Measurements from ENCODE around the gene PTPRM. TPM values are rescaled to one million over a fixed set of nuclear protein-coding genes. Genes with fewer than 3 reads are reported as not detected.

PTPRM gene
- total and polyA plus RNA-seq, 4 donors = 61.1 to 146 (median 87.5) TPM

DNA sequence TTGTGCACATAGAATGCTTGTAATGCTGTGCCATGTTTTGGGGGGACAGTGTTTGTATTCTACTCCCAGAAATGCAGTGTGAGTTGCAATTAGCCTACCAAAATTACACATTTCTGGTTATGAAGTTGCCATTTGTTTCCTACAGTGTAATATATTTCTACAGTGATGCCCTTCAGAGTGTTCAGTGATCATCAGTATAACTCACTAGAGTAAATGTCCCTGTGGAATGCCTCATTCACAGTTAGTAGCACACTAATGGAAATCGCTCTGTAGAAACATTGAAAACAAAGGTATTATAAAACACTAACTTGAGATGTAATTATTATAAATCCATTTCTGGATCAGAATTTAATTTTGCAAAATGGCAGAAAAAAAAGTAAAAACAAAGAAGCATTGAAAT, 498.7 kb downstream of the PTPRM start:
- H3K36me3 ChIP-seq (ENCODE audit: control insufficient read depth in 4 of 4, insufficient read depth in 4 of 4, low read length in 4 of 4) = no peaks in the 10 kb centered on the region
- H3K4me1 ChIP-seq (ENCODE audit: control insufficient read depth in 5 of 5, insufficient read depth in 5 of 5, low read length in 5 of 5) = peaks cover 0 to 5% (median 0%) of the 10 kb centered on the region in 5 donors
- no peak overlapping the region for H3K9ac ChIP-seq (ENCODE audit: insufficient read depth in 1 of 2, low read length in 2 of 2)
- H3K4me3 ChIP-seq = no peak overlapping the region
- H3K27me3 ChIP-seq (ENCODE audit: control insufficient read depth in 3 of 3, insufficient read depth in 3 of 3, low read length in 2 of 3) = no peaks in the 10 kb centered on the region
- no peak overlapping the region for H3K27ac ChIP-seq (ENCODE audit: low read depth in 1 of 2, low read length in 1 of 2)
- TF ChIP-seq, protein P1, sequence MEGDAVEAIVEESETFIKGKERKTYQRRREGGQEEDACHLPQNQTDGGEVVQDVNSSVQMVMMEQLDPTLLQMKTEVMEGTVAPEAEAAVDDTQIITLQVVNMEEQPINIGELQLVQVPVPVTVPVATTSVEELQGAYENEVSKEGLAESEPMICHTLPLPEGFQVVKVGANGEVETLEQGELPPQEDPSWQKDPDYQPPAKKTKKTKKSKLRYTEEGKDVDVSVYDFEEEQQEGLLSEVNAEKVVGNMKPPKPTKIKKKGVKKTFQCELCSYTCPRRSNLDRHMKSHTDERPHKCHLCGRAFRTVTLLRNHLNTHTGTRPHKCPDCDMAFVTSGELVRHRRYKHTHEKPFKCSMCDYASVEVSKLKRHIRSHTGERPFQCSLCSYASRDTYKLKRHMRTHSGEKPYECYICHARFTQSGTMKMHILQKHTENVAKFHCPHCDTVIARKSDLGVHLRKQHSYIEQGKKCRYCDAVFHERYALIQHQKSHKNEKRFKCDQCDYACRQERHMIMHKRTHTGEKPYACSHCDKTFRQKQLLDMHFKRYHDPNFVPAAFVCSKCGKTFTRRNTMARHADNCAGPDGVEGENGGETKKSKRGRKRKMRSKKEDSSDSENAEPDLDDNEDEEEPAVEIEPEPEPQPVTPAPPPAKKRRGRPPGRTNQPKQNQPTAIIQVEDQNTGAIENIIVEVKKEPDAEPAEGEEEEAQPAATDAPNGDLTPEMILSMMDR (IDR thresholded peaks at IDR 0.05; ENCODE audit: control extremely low read depth, extremely low read depth) = no peak
- ATAC-seq (ENCODE audit: insufficient read depth, low FRiP score) = no peak
- no peaks in the 10 kb centered on the region for H3K9me3 ChIP-seq (ENCODE audit: control insufficient read depth in 4 of 4, insufficient read depth in 3 of 4, low read length in 3 of 4)
- no peak for DNase-seq
- WGBS, 2 donors = 96 to 100% methylated on average over 1 of the region's 1 CpG

DNA sequence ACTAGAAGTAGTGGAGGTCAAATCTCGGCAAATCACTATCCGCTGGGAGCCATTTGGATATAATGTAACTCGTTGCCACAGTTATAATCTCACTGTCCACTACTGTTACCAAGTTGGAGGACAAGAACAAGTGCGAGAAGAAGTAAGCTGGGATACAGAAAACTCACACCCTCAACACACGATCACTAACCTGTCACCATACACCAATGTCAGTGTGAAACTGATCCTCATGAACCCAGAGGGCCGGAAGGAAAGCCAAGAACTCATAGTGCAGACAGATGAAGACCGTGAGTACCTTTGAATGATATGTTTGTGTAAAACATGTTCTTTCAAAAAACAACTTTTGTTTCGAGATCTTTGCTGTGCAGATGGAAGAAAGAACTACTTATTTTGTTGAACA, 502.6 kb downstream of the PTPRM start:
- Histone ChIP-seq H3K36me3 (ENCODE audit: control insufficient read depth in 4 of 4, insufficient read depth in 4 of 4, low read length in 4 of 4) (no peaks in the 10 kb centered on the region), H3K9me3 (ENCODE audit: control insufficient read depth in 4 of 4, insufficient read depth in 3 of 4, low read length in 3 of 4) (no peaks in the 10 kb centered on the region), H3K27ac (ENCODE audit: low read depth in 1 of 2, low read length in 1 of 2) (no peak overlapping the region), H3K9ac (ENCODE audit: insufficient read depth in 1 of 2, low read length in 2 of 2) (no peak overlapping the region), H3K4me3 (no peak overlapping the region), H3K4me1 (ENCODE audit: control insufficient read depth in 5 of 5, insufficient read depth in 5 of 5, low read length in 5 of 5) (peaks cover 0 to 5% (median 0%) of the 10 kb centered on the region in 5 donors), H3K27me3 (ENCODE audit: control insufficient read depth in 3 of 3, insufficient read depth in 3 of 3, low read length in 2 of 3) (no peaks in the 10 kb centered on the region)
- TF ChIP-seq, protein P1 (IDR thresholded peaks at IDR 0.05; ENCODE audit: control extremely low read depth, extremely low read depth) = no peak
- DNase-seq (no peak), ATAC-seq (ENCODE audit: insufficient read depth, low FRiP score) (no peak)
- WGBS, 2 donors = 94 to 95% methylated on average over 8 of the region's 8 CpGs

DNA sequence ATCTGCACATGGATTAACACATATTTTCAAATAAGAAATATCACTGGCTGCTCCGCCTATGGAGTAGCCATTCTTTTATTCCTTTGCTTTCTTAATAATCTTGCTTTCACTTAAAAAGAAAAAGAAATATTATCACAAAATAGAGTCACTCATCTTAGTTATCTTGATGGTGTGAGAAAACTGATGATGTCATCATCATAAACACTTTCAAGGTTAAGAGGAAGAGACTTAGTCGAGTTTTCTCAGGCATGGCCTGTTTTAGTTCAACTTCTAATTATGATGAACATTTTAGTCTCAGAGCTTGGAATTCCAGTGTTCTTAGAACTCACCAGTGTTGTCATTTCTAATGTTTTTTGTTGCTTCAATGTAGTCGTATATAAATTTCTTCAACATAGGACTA, 506.1 kb downstream of the PTPRM start:
- ATAC-seq (ENCODE audit: insufficient read depth, low FRiP score) (no peak), DNase-seq (no peak)
- Histone ChIP-seq H3K4me1 (ENCODE audit: control insufficient read depth in 5 of 5, insufficient read depth in 5 of 5, low read length in 5 of 5) (peaks cover 0 to 2% (median 0%) of the 10 kb centered on the region in 5 donors), H3K27ac (ENCODE audit: low read depth in 1 of 2, low read length in 1 of 2) (no peak overlapping the region), H3K27me3 (ENCODE audit: control insufficient read depth in 3 of 3, insufficient read depth in 3 of 3, low read length in 2 of 3) (no peaks in the 10 kb centered on the region), H3K36me3 (ENCODE audit: control insufficient read depth in 4 of 4, insufficient read depth in 4 of 4, low read length in 4 of 4) (no peaks in the 10 kb centered on the region), H3K9ac (ENCODE audit: insufficient read depth in 1 of 2, low read length in 2 of 2) (no peak overlapping the region), H3K9me3 (ENCODE audit: control insufficient read depth in 4 of 4, insufficient read depth in 3 of 4, low read length in 3 of 4) (no peaks in the 10 kb centered on the region), H3K4me3 (no peak overlapping the region)
- 73 to 86% methylated on average over 3 of the region's 3 CpGs for WGBS, 2 donors
- TF ChIP-seq, protein P1 (IDR thresholded peaks at IDR 0.05; ENCODE audit: control extremely low read depth, extremely low read depth) = no peak

DNA sequence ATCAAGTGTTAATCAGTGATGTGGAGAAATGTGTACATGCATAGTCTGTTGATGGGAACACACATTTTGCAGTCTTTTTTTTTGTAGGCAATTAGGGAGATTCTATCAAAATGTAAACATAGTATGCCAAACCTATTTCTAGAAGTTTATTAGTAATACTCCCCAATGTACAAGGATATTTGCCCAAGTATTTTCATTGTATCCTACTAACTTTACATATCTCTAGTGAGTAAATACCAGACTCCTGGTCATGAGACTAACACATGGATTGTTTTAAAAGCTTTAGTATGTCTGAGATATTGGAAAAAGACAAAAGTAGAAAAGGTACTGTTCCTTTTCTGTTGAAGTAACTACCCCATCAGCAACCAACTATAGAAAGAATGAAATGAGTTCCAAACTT, 513.0 kb downstream of the PTPRM start:
- no peak overlapping the region for H3K27ac ChIP-seq (ENCODE audit: low read depth in 1 of 2, low read length in 1 of 2)
- TF ChIP-seq, protein P1 (IDR thresholded peaks at IDR 0.05; ENCODE audit: control extremely low read depth, extremely low read depth) = no peak
- H3K9me3 ChIP-seq (ENCODE audit: control insufficient read depth in 4 of 4, insufficient read depth in 3 of 4, low read length in 3 of 4) = no peaks in the 10 kb centered on the region
- no peaks in the 10 kb centered on the region for H3K27me3 ChIP-seq (ENCODE audit: control insufficient read depth in 3 of 3, insufficient read depth in 3 of 3, low read length in 2 of 3)
- DNase-seq (no peak), ATAC-seq (ENCODE audit: insufficient read depth, low FRiP score) (no peak)
- H3K36me3 ChIP-seq (ENCODE audit: control insufficient read depth in 4 of 4, insufficient read depth in 4 of 4, low read length in 4 of 4) = peaks cover 0 to 2% (median 0%) of the 10 kb centered on the region in 4 donors
- no peak overlapping the region for H3K9ac ChIP-seq (ENCODE audit: insufficient read depth in 1 of 2, low read length in 2 of 2)
- no peak overlapping the region for H3K4me3 ChIP-seq
- H3K4me1 ChIP-seq (ENCODE audit: control insufficient read depth in 5 of 5, insufficient read depth in 5 of 5, low read length in 5 of 5) = peaks cover 0 to 4% (median 0%) of the 10 kb centered on the region in 5 donors

Data from lung (tissue), 12 donors.